Measurements from ENCODE around the gene FBXW11. TPM values are rescaled to one million over a fixed set of nuclear protein-coding genes. Genes with fewer than 3 reads are reported as not detected.

FBXW11 gene
- total and polyA plus RNA-seq, 12 donors = 6.8 to 89.0 (median 60.3) TPM

- 63 to 84% (median 74%) methylated on average over 5 of the region's 5 CpGs for WGBS, 4 donors
- no peaks in the 10 kb centered on the region for H3K27me3 ChIP-seq
- no peak for TF ChIP-seq POLR2A (IDR thresholded peaks at IDR 0.05)
- TF ChIP-seq CTCF (IDR thresholded peaks at IDR 0.05) = no peak
- H3K36me3 ChIP-seq (replicated peaks in 1 of 2) = no peaks in the 10 kb centered on the region
- no peaks in the 10 kb centered on the region for H3K9me3 ChIP-seq (replicated peaks in 1 of 3)
- intact Hi-C loops (cut with DNase I) = no loop called here
- H3K4me1 ChIP-seq (replicated peaks in 1 of 2) = no peaks in the 10 kb centered on the region
- no peak overlapping the region for H3K27ac ChIP-seq
- H3K4me3 ChIP-seq = no peak overlapping the region
- DNase-seq = no peak
These were observed 183.2 kb downstream of the FBXW11 start for GRCh38 chr5:171823269-171823668.

DNA sequence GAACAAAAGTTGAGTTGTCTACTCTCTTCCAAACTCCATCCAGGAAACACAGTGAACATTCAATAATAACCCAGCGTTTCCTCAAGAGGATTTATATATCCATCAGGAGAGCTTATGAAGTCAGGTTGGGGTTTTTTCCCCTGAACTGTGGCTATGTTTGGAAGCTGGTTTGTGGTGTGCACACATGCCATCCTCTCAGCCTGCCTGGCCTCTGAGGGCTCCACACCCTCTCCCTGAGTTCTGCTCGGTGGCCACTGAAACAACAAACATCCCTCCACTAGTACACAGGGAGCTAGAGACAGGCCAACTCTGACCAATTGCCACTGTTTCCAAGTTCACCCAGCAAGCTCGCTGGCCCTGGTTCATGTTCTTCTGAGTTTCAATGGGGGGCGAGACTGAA is 185.2 kb downstream of the FBXW11 start:
- no peak overlapping the region for H3K4me3 ChIP-seq
- H3K36me3 ChIP-seq (replicated peaks in 1 of 2) = no peaks in the 10 kb centered on the region
- intact Hi-C loops (cut with DNase I) = no loop called here
- WGBS, 4 donors = 76 to 93% (median 81%) methylated on average over 4 of the region's 4 CpGs
- H3K4me1 ChIP-seq (replicated peaks in 1 of 2) = no peaks in the 10 kb centered on the region
- H3K27ac ChIP-seq = no peak overlapping the region
- no peak for TF ChIP-seq POLR2A (IDR thresholded peaks at IDR 0.05)
- no peak for TF ChIP-seq CTCF (IDR thresholded peaks at IDR 0.05)
- no peak for DNase-seq
- H3K9me3 ChIP-seq (replicated peaks in 1 of 3) = no peaks in the 10 kb centered on the region
- H3K27me3 ChIP-seq = no peaks in the 10 kb centered on the region

GRCh38 chr5:171820561-171820960 is 185.9 kb downstream of the FBXW11 start:
- Histone ChIP-seq H3K4me3 (no peak overlapping the region), H3K36me3 (replicated peaks in 1 of 2) (no peaks in the 10 kb centered on the region), H3K27ac (no peak overlapping the region), H3K9me3 (replicated peaks in 1 of 3) (no peaks in the 10 kb centered on the region), H3K4me1 (replicated peaks in 1 of 2) (no peaks in the 10 kb centered on the region), H3K27me3 (no peaks in the 10 kb centered on the region)
- intact Hi-C loops (cut with DNase I) = no loop called here
- WGBS, 4 donors = 86 to 96% (median 93%) methylated on average over 9 to 11 of the region's 11 CpGs
- DNase-seq = no peak
- TF ChIP-seq POLR2A (IDR thresholded peaks at IDR 0.05) = no peak
- TF ChIP-seq CTCF (IDR thresholded peaks at IDR 0.05) = no peak

GRCh38 chr5:171816666-171817065 is 189.8 kb downstream of the FBXW11 start:
- no peaks in the 10 kb centered on the region for H3K4me1 ChIP-seq (replicated peaks in 1 of 2)
- no peak overlapping the region for H3K4me3 ChIP-seq
- no peaks in the 10 kb centered on the region for H3K36me3 ChIP-seq (replicated peaks in 1 of 2)
- no peak overlapping the region for H3K27ac ChIP-seq
- H3K27me3 ChIP-seq = no peaks in the 10 kb centered on the region
- TF ChIP-seq CTCF (IDR thresholded peaks at IDR 0.05) = no peak
- TF ChIP-seq POLR2A (IDR thresholded peaks at IDR 0.05) = no peak
- 30 to 40% (median 37%) methylated on average over 1 of the region's 1 CpG for WGBS, 4 donors
- H3K9me3 ChIP-seq (replicated peaks in 1 of 3) = no peaks in the 10 kb centered on the region
- intact Hi-C loops (cut with DNase I) = no loop called here
- no peak for DNase-seq

Data from adrenal gland (tissue), 12 donors.